ENCODE measurements around the gene HOXC6. TPM values are rescaled to one million over a fixed set of nuclear protein-coding genes. Genes with fewer than 3 reads are reported as not detected.

HOXC6 gene
- total and polyA plus RNA-seq, 2 donors: 0.72 to 1.5 TPM

GRCh38 chr12:53985994-53986685, 42.1 kb upstream of the HOXC6 start:
- Histone ChIP-seq H3K27ac (ENCODE audit: low read depth) (no peak overlapping the region), H3K4me1 (ENCODE audit: insufficient read depth) (no peaks in the 10 kb centered on the region), H3K36me3 (ENCODE audit: insufficient read depth) (no peaks in the 10 kb centered on the region), H3K4me3 (ENCODE audit: low read depth, low read length) (peak overlapping the region; percentile 22)
- 17% methylated on average over 50 of the region's 50 CpGs for WGBS
- DNase-seq (ENCODE audit: extremely low spot score): no peak

GRCh38 chr12:53986686-53987483, 41.4 kb upstream of the HOXC6 start:
- WGBS: 66% methylated on average over 21 of the region's 21 CpGs
- Histone ChIP-seq H3K4me3 (ENCODE audit: low read depth, low read length) (no peak overlapping the region), H3K27ac (ENCODE audit: low read depth) (no peak overlapping the region), H3K36me3 (ENCODE audit: insufficient read depth) (no peaks in the 10 kb centered on the region), H3K4me1 (ENCODE audit: insufficient read depth) (no peaks in the 10 kb centered on the region)
- no peak for DNase-seq (ENCODE audit: extremely low spot score)

GRCh38 chr12:53987787-53988230, 40.4 kb upstream of the HOXC6 start:
- Histone ChIP-seq H3K4me3 (ENCODE audit: low read depth, low read length) (no peak overlapping the region), H3K4me1 (ENCODE audit: insufficient read depth) (no peaks in the 10 kb centered on the region), H3K27ac (ENCODE audit: low read depth) (no peak overlapping the region), H3K36me3 (ENCODE audit: insufficient read depth) (no peaks in the 10 kb centered on the region)
- no peak for DNase-seq (ENCODE audit: extremely low spot score)
- 48% methylated on average over 4 of the region's 4 CpGs for WGBS

- Histone ChIP-seq H3K4me1 (ENCODE audit: insufficient read depth) (no peaks in the 10 kb centered on the region), H3K27ac (ENCODE audit: low read depth) (no peak overlapping the region), H3K36me3 (ENCODE audit: insufficient read depth) (no peaks in the 10 kb centered on the region), H3K4me3 (ENCODE audit: low read depth, low read length) (no peak overlapping the region)
- DNase-seq (ENCODE audit: extremely low spot score): no peak
- 25% methylated on average over 5 of the region's 5 CpGs for WGBS
These were observed 39.6 kb upstream of the HOXC6 start for GRCh38 chr12:53988541-53989226.

GRCh38 chr12:53989227-53990113, 38.8 kb upstream of the HOXC6 start:
- Histone ChIP-seq H3K27ac (ENCODE audit: low read depth) (no peak overlapping the region), H3K4me3 (ENCODE audit: low read depth, low read length) (no peak overlapping the region), H3K4me1 (ENCODE audit: insufficient read depth) (no peaks in the 10 kb centered on the region), H3K36me3 (ENCODE audit: insufficient read depth) (no peaks in the 10 kb centered on the region)
- WGBS: 13% methylated on average over 28 of the region's 28 CpGs
- DNase-seq (ENCODE audit: extremely low spot score): no peak

GRCh38 chr12:53990311-53991076, 37.7 kb upstream of the HOXC6 start:
- no peaks in the 10 kb centered on the region for H3K4me1 ChIP-seq (ENCODE audit: insufficient read depth)
- H3K36me3 ChIP-seq (ENCODE audit: insufficient read depth): no peaks in the 10 kb centered on the region
- H3K27ac ChIP-seq (ENCODE audit: low read depth): no peak overlapping the region
- WGBS: 19% methylated on average over 27 of the region's 27 CpGs
- H3K4me3 ChIP-seq (ENCODE audit: low read depth, low read length): no peak overlapping the region
- no peak for DNase-seq (ENCODE audit: extremely low spot score)

- DNase-seq (ENCODE audit: extremely low spot score): no peak
- H3K27ac ChIP-seq (ENCODE audit: low read depth): no peak overlapping the region
- no peaks in the 10 kb centered on the region for H3K36me3 ChIP-seq (ENCODE audit: insufficient read depth)
- no peaks in the 10 kb centered on the region for H3K4me1 ChIP-seq (ENCODE audit: insufficient read depth)
- no peak overlapping the region for H3K4me3 ChIP-seq (ENCODE audit: low read depth, low read length)
- WGBS: 20% methylated on average over 8 of the region's 8 CpGs
These were observed 37.2 kb upstream of the HOXC6 start for GRCh38 chr12:53991077-53991460.

- Histone ChIP-seq H3K36me3 (ENCODE audit: insufficient read depth) (no peaks in the 10 kb centered on the region), H3K27ac (ENCODE audit: low read depth) (no peak overlapping the region), H3K4me1 (ENCODE audit: insufficient read depth) (no peaks in the 10 kb centered on the region), H3K4me3 (ENCODE audit: low read depth, low read length) (no peak overlapping the region)
- no peak for DNase-seq (ENCODE audit: extremely low spot score)
- WGBS: 66% methylated on average over 7 of the region's 7 CpGs
These were observed 35.8 kb upstream of the HOXC6 start for GRCh38 chr12:53992377-53992889.

GRCh38 chr12:53993162-53994008, 34.9 kb upstream of the HOXC6 start:
- WGBS: 53% methylated on average over 18 of the region's 18 CpGs

GRCh38 chr12:53994009-53994263, 34.3 kb upstream of the HOXC6 start:
- H3K4me1 ChIP-seq (ENCODE audit: insufficient read depth): no peaks in the 10 kb centered on the region
- H3K27ac ChIP-seq (ENCODE audit: low read depth): no peak overlapping the region
- no peak for DNase-seq (ENCODE audit: extremely low spot score)
- H3K36me3 ChIP-seq (ENCODE audit: insufficient read depth): no peaks in the 10 kb centered on the region
- H3K4me3 ChIP-seq (ENCODE audit: low read depth, low read length): no peak overlapping the region
- WGBS: 26% methylated on average over 19 of the region's 19 CpGs

More at GRCh38 chr12:53993162-53994008, 34.9 kb upstream of the HOXC6 start:
- H3K36me3 ChIP-seq (ENCODE audit: insufficient read depth): no peaks in the 10 kb centered on the region
- DNase-seq (ENCODE audit: extremely low spot score): no peak
- no peak overlapping the region for H3K27ac ChIP-seq (ENCODE audit: low read depth)
- no peak overlapping the region for H3K4me3 ChIP-seq (ENCODE audit: low read depth, low read length)
- no peaks in the 10 kb centered on the region for H3K4me1 ChIP-seq (ENCODE audit: insufficient read depth)

- DNase-seq (ENCODE audit: extremely low spot score): no peak
- Histone ChIP-seq H3K27ac (ENCODE audit: low read depth) (no peak overlapping the region), H3K36me3 (ENCODE audit: insufficient read depth) (no peaks in the 10 kb centered on the region), H3K4me1 (ENCODE audit: insufficient read depth) (no peaks in the 10 kb centered on the region), H3K4me3 (ENCODE audit: low read depth, low read length) (peak overlapping the region; percentile 7)
- WGBS: 15% methylated on average over 60 of the region's 60 CpGs
These were observed 33.8 kb upstream of the HOXC6 start for GRCh38 chr12:53994264-53995001.

Measured in urinary bladder (tissue), 4 donors.